Loucy (cell line): ENCODE measurements around the gene PTPN2.

Source experiments
- H2AFZ ChIP-seq: fragments of 200-600 bp; sonication (generic); 2 replicates; pipeline ENCODE4 v1.6.0; 2016; ENCODE audit warnings: antibody characterized with exemption, mild to moderate bottlenecking, low read length, moderate library complexity
- H3F3A ChIP-seq: fragments of 200-600 bp; 2 replicates; pipeline ENCODE4 v1.6.0; 2016; ENCODE audit warnings: antibody characterized with exemption, low read depth, mild to moderate bottlenecking
- H3K27me3 ChIP-seq: fragments of 200-600 bp; sonication (generic); 2 replicates; pipeline ENCODE4 v1.6.1; 2014; ENCODE audit warnings: low read length, mild to moderate bottlenecking; ENCODE audit not compliant: insufficient read depth, poor library complexity, severe bottlenecking
- H3K36me3 ChIP-seq: fragments of 200-600 bp; sonication (generic); 2 replicates; pipeline ENCODE4 v1.6.1; 2016; ENCODE audit warnings: low read length; ENCODE audit not compliant: insufficient read depth
- H3K4me1 ChIP-seq: fragments of 200-600 bp; sonication (generic); 2 replicates; pipeline ENCODE4 v1.5.1; 2014; ENCODE audit warnings: low read length, mild to moderate bottlenecking; ENCODE audit not compliant: insufficient read depth, poor library complexity, severe bottlenecking
- H3K4me2 ChIP-seq: fragments of 200-600 bp; sonication (generic); 2 replicates; pipeline ENCODE4 v1.6.0; 2014; ENCODE audit warnings: antibody characterized with exemption, low read length, low read depth, mild to moderate bottlenecking; ENCODE audit not compliant: poor library complexity, severe bottlenecking
- H3K4me3 ChIP-seq: fragments of 200-600 bp; sonication (generic); 2 replicates; pipeline ENCODE4 v1.5.1; 2014; ENCODE audit warnings: low read length, mild to moderate bottlenecking, mixed read lengths; ENCODE audit not compliant: poor library complexity, severe bottlenecking
- H3K79me2 ChIP-seq: fragments of 200-600 bp; sonication (generic); 2 replicates; pipeline ENCODE4 v1.6.1; 2014; ENCODE audit warnings: low read length; ENCODE audit not compliant: insufficient read depth
- H3K9ac ChIP-seq: fragments of 200-600 bp; sonication (generic); 2 replicates; pipeline ENCODE4 v1.6.0; 2014; ENCODE audit warnings: mild to moderate bottlenecking, low read depth, low read length, moderate library complexity; ENCODE audit not compliant: poor library complexity, severe bottlenecking
- H3K9me2 ChIP-seq: fragments of 200-600 bp; sonication (generic); replicated peaks from 2 replicates; pipeline ENCODE4 v1.6.1; 2016; ENCODE audit warnings: low read depth, low read length, mixed read lengths
- H3K9me3 ChIP-seq: fragments of 200-600 bp; sonication (generic); 2 replicates; pipeline ENCODE4 v1.6.1; 2014; ENCODE audit warnings: mild to moderate bottlenecking, antibody characterized with exemption, low read length, low read depth; ENCODE audit not compliant: insufficient read depth
- H4K20me1 ChIP-seq: fragments of 200-600 bp; sonication (generic); 2 replicates; pipeline ENCODE4 v1.6.0; 2014; ENCODE audit warnings: antibody characterized with exemption, low read length, mild to moderate bottlenecking; ENCODE audit not compliant: insufficient read depth, poor library complexity, severe bottlenecking
- EZH2phosphoT487 ChIP-seq: fragments of 200-600 bp; IDR thresholded peaks from 2 replicates; pipeline ENCODE4 v1.6.1; 2018; ENCODE audit warnings: antibody characterized with exemption, mild to moderate bottlenecking, moderate library complexity, borderline replicate concordance
- TF ChIP-seq, protein P1 (sequence below): fragments of 200-600 bp; sonication (generic); conservative IDR thresholded peaks from 2 replicates; pipeline ENCODE4 v1.5.1; 2014; ENCODE audit warnings: mild to moderate bottlenecking, antibody characterized with exemption, low read length

Gene PTPN2

DNA sequence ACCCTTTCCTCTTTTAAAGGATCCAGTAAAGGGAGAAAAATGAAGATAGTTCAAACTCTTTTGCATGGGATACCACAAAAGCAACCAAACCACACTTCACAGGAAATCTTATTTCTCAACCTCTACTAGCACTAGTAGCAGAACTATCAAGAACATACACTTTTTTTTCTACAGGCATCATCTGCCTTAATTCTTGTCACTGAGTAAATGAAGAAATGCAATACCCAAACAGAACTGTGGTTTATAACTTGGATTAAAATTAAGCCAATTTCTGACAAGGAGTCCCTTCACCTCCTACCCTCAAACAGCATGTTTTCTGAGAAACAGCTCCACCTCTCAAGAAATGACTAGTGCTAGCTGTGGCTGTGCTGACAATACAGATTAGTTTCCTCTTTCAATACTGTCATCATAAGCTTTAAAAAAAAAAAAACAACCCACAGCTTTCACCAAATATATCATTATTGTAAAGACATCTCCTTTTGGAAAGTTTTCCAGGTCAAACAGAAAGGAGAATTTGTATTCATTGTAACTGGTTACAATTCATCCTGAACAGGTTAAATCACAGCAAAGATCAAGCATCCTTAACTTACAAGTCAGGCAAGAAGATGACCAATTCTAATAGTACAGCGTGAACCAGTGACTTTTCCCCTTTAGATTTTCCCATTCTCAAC, 44.4 kb downstream of the PTPN2 start:
- Histone ChIP-seq H3K9me3 (no peaks in the 10 kb centered on the region), H3K9ac (no peak overlapping the region), H3K9me2 (no peaks in the 10 kb centered on the region), H3K4me2 (peak overlapping the region; percentile 63), H3K27me3 (no peaks in the 10 kb centered on the region), H3K4me3 (peak overlapping the region; percentile 6), H3F3A (0 out of 2 replicates have a peak, but pooled peaks cover 7% of the 10 kb centered on the region), H4K20me1 (no peaks in the 10 kb centered on the region), H3K36me3 (peaks cover 11% of the 10 kb centered on the region; the same call in 1 of the 2 replicates), H2AFZ (no peak overlapping the region), H3K4me1 (peaks cover 41% of the 10 kb centered on the region), H3K79me2 (peaks cover 45% of the 10 kb centered on the region)
- no peak for TF ChIP-seq EZH2phosphoT487
- TF ChIP-seq, protein P1, sequence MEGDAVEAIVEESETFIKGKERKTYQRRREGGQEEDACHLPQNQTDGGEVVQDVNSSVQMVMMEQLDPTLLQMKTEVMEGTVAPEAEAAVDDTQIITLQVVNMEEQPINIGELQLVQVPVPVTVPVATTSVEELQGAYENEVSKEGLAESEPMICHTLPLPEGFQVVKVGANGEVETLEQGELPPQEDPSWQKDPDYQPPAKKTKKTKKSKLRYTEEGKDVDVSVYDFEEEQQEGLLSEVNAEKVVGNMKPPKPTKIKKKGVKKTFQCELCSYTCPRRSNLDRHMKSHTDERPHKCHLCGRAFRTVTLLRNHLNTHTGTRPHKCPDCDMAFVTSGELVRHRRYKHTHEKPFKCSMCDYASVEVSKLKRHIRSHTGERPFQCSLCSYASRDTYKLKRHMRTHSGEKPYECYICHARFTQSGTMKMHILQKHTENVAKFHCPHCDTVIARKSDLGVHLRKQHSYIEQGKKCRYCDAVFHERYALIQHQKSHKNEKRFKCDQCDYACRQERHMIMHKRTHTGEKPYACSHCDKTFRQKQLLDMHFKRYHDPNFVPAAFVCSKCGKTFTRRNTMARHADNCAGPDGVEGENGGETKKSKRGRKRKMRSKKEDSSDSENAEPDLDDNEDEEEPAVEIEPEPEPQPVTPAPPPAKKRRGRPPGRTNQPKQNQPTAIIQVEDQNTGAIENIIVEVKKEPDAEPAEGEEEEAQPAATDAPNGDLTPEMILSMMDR = no peak

DNA sequence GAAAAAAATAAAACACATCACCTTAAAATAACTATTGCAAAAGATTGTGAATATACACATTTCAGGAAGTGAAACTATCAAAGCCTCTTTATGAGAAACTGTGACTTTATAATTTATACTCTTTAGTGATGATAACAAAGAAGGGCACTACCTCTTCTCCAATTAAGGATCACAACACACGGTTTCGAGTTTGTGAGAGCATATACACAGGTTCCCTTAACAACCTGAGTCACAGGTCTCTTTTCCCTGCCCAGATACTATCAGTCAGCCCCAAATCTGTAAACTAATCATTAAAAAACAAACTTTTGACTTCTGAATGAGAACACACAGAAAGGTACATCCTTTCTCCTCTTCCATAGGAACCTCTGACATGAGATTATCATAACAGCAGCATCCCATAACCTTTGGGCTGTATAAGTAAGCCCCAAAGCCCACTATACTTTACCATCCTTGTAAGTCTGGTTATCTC, 44.9 kb downstream of the PTPN2 start:
- H4K20me1 ChIP-seq = no peaks in the 10 kb centered on the region
- peak overlapping the region; percentile 6 for H3K4me3 ChIP-seq
- no peak overlapping the region for H3K9ac ChIP-seq
- peak overlapping the region; percentile 63 for H3K4me2 ChIP-seq
- H2AFZ ChIP-seq = no peak overlapping the region
- peaks cover 43% of the 10 kb centered on the region for H3K79me2 ChIP-seq
- H3F3A ChIP-seq = 0 out of 2 replicates have a peak, but pooled peaks cover 7% of the 10 kb centered on the region
- no peak for TF ChIP-seq EZH2phosphoT487
- TF ChIP-seq, protein P1 = no peak
- H3K9me3 ChIP-seq = no peaks in the 10 kb centered on the region
- peaks cover 15% of the 10 kb centered on the region; the same call in 1 of the 2 replicates for H3K36me3 ChIP-seq
- no peaks in the 10 kb centered on the region for H3K9me2 ChIP-seq
- no peaks in the 10 kb centered on the region for H3K27me3 ChIP-seq
- peaks cover 36% of the 10 kb centered on the region for H3K4me1 ChIP-seq

DNA sequence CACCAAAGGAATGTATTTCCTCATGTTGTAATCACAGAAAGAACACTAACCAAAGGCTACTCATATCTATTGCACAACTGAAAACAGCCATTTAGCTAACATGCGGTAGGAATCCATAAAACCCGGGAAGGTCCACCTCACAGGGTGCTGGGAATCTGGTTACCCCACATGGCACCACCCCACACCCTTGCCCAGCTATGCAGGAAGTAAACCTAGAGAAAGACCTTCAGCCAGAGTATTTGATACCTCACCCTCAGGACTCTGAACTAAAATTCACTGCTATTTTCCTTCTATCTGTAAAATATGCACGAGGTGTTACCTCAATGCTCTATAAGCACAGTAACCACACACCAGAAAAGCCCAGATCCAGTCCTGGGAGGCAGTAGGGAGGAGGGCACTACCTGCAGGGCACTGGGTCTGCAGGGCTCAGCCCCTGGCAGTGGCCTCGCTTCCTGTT, 45.8 kb downstream of the PTPN2 start:
- Histone ChIP-seq H3K4me2 (peak overlapping the region; percentile 64), H3K9me3 (no peaks in the 10 kb centered on the region), H3K9me2 (no peaks in the 10 kb centered on the region), H2AFZ (no peak overlapping the region), H3K4me1 (peaks cover 29% of the 10 kb centered on the region), H3K36me3 (peaks cover 22% of the 10 kb centered on the region; the same call in 1 of the 2 replicates), H3K79me2 (peaks cover 34% of the 10 kb centered on the region), H3K27me3 (no peaks in the 10 kb centered on the region), H3F3A (0 out of 2 replicates have a peak, but pooled peaks cover 7% of the 10 kb centered on the region), H4K20me1 (no peaks in the 10 kb centered on the region), H3K4me3 (peak overlapping the region; percentile 41), H3K9ac (peak overlapping the region; percentile 46)
- TF ChIP-seq EZH2phosphoT487 = no peak
- TF ChIP-seq, protein P1 = no peak
